Psoas muscle (tissue), 8 donors: ENCODE data around the gene PLEKHA6. TPM values are rescaled to one million over a fixed set of nuclear protein-coding genes. Genes with fewer than 3 reads are reported as not detected.

Experiments
- ATAC-seq, 4 donors: fragments of 200-7000 bp; cut with Tn5 transposase; one replicate each; pipeline ENCODE4 v1.9.1; 2020; ENCODE audit warnings: moderate library complexity in 3 of 4, mild to moderate bottlenecking in 2 of 4
- DNase-seq, 2 donors: peaks; one replicate each; pipeline ENCODE4 v3.0.0-alpha.2; 2020
- H3K27ac ChIP-seq: fragments of 200-600 bp; one replicate; pipeline ENCODE4 v1.8.0; 2022
- H3K27me3 ChIP-seq, 3 donors: fragments of 200-600 bp in 1 of 3; one replicate each; pipeline versions ENCODE4 v1.6.1 to v1.8.0; 2013 to 2022; ENCODE audit warnings: low read length in 2 of 3, mild to moderate bottlenecking in 2 of 3, moderate library complexity in 1 of 3; ENCODE audit not compliant: insufficient read depth in 3 of 3
- H3K36me3 ChIP-seq, 2 donors: fragments of 200-600 bp in 1 of 2; one replicate each; pipeline versions ENCODE4 v1.6.1 to v1.8.0; 2013 to 2022; ENCODE audit warnings: low read depth in 1 of 2, mild to moderate bottlenecking in 1 of 2, moderate library complexity in 1 of 2; ENCODE audit not compliant: insufficient read depth in 1 of 2
- H3K4me1 ChIP-seq: fragments of 200-600 bp; one replicate; pipeline ENCODE4 v1.8.0; 2022
- H3K4me3 ChIP-seq: fragments of 200-600 bp; one replicate; pipeline ENCODE4 v1.8.0; 2022; ENCODE audit warnings: mild to moderate bottlenecking
- H3K9me3 ChIP-seq: fragments of 200-600 bp; one replicate; pipeline ENCODE4 v1.8.0; 2022
- WGBS, 3 donors: extraction: QIAGEN DNeasy Blood & Tissue Kit; methylation state at CpG; one replicate each; pipeline versions ENCODE4 v1.1.6 to v1.1.7; 2013; 5-methylcytosine and 5-hydroxymethylcytosine counted together
- intact Hi-C, 2 donors: fragments of 100-400 bp; cut with DNase I; formaldehyde crosslinking; loops; one replicate each; pipeline versions ENCODE4 v1.11.0 to v1.14.2; 2022
- long read RNA-seq, 2 donors: library from polyadenylated mRNA; unstranded; transcript quantifications; one replicate each; pipeline ENCODE4 v2.0.0, GENCODE V29; 2021
- polyA plus RNA-seq, 3 donors: library from polyadenylated mRNA; stranded (reverse); fragments of 200-250 nt; gene quantifications; one replicate each; pipeline ENCODE4 v1.2.3, GENCODE V29; 2013
- total RNA-seq, 4 donors: library from RNA; stranded (reverse); fragmentation: NEBNext Ultra II Directional in 2 of 4; extraction: Animal tissue kit (Norgen Biotek cat#: 25700) in 2 of 4; gene quantifications; one replicate each; pipeline versions ENCODE4 v1.2.1 to v1.2.4, GENCODE V29; 2021 to 2023
- TF ChIP-seq, protein P1 (sequence below): fragments of 200-600 bp; IDR thresholded peaks from one replicate; pipeline ENCODE4 v1.8.0; 2022; ENCODE audit warnings: antibody characterized with exemption
- donor health status: healthy with polysubstance abuse.
- donor health status: DM: no; HTN: no; CAD: no; lungs with moderate emphysema.
- donor health status: Bipolar disorder and iron deficiency.
- donor health status: healthy.
- donor health status: DM: yes; HTN: yes; CAD: no.
- donor health status: DM: no; HTN: no; CAD: no.
- donor health status: DM: no; HTN: no; CAD: no.
- donor health status: DM: yes; HTN: yes; CAD: no.

Gene PLEKHA6
- total RNA-seq (1 to 10 TPM; 1.5 to 7.1 (median 4.8) TPM), polyA plus RNA-seq (1 to 10 TPM in 2 of 3 donors, under 1 TPM in 1; 0.92 to 1.7 (median 1.2) TPM)
- long read RNA-seq, donor 1, partial matches to known transcripts: 0 of 2 reads
- long read RNA-seq, donor 1, other reads (novel, unspliced or antisense): 2 of 2 reads
- long read RNA-seq, donor 2, partial matches to known transcripts: 1 of 6 reads
- long read RNA-seq, donor 2, other reads (novel, unspliced or antisense): 3 of 6 reads

DNA sequence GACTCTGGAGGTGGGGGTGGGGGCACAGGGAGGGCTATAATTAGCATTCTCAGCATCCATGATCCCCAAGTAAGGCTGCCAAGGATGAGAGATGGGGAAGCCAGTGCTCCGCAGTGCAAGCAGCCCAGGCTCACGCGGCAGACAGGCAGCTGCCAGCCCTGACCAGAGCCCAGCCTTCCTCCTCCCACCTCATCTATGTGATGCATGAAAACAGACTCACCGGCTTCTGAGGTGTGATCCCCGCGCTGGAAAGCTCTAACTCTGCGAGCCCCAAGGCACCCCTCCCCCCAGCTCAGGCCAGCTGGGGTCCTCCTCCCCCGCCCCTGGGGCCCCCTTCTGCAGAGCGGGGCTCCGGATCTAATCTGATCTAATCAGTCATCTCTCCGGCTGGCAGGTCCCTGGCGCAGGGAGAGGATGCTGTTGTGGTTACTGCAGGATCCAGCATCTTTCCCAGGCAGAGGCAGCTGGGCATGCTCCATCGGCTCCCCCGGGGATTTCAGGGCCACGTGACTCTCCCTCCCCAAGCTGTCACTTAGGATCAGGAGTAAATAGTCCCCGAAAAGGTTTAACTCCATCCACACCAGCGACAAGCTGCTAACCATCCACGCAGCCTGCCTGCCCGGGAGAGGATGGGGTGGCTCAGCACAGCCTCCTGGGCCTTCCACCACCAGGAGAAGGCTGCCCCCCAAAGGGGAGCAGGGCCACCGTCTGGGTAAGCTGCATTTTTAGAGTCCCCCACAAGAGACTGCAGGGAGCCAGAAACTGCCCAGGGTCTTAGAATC lies at the start of gene PLEKHA6:
Gene PLEKHA6, minus strand, starts transcription at position 456 of the 782 bp plus-strand sequence. CDS start 86,202 bp downstream, outside the sequence.
- DNase-seq: peak; percentile 49 to 77
- Histone ChIP-seq H3K9me3 (no peaks in the 10 kb centered on the region), H3K4me3 (no peak within 1 kb of the TSS), H3K36me3 (no peaks in the 10 kb centered on the region), H3K27me3 (peaks cover 0 to 12% (median 2%) of the 10 kb centered on the region in 3 donors), H3K4me1 (peaks cover 6% of the 10 kb centered on the region), H3K27ac (no peak within 1 kb of the TSS)
- WGBS, 3 donors: 8 to 14% (median 9%) methylated on average over 20 of the region's 20 CpGs
- TF ChIP-seq, protein P1, sequence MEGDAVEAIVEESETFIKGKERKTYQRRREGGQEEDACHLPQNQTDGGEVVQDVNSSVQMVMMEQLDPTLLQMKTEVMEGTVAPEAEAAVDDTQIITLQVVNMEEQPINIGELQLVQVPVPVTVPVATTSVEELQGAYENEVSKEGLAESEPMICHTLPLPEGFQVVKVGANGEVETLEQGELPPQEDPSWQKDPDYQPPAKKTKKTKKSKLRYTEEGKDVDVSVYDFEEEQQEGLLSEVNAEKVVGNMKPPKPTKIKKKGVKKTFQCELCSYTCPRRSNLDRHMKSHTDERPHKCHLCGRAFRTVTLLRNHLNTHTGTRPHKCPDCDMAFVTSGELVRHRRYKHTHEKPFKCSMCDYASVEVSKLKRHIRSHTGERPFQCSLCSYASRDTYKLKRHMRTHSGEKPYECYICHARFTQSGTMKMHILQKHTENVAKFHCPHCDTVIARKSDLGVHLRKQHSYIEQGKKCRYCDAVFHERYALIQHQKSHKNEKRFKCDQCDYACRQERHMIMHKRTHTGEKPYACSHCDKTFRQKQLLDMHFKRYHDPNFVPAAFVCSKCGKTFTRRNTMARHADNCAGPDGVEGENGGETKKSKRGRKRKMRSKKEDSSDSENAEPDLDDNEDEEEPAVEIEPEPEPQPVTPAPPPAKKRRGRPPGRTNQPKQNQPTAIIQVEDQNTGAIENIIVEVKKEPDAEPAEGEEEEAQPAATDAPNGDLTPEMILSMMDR: no peak
- no peak for ATAC-seq
- intact Hi-C loops: loop anchor here (5.0 to 10.0 kb wide), 3 partner anchors 102 to 495 kb away; partner anchors contain the start of gene SNRPE (in 2 of the 2)

- peak overlapping the region; percentile 93 for H3K4me3 ChIP-seq
- no peaks in the 10 kb centered on the region for H3K9me3 ChIP-seq
- intact Hi-C loops: no loop called here
- peak overlapping the region; percentile 98 for H3K27ac ChIP-seq
- 0 to 1% (median 0%) methylated on average over 3 of the region's 3 CpGs for WGBS, 3 donors
- ATAC-seq (no peak), DNase-seq (no peak)
- TF ChIP-seq, protein P1: no peak
- peaks cover 33% of the 10 kb centered on the region for H3K4me1 ChIP-seq
- H3K27me3 ChIP-seq: no peaks in the 10 kb centered on the region
- peaks cover 0 to 30% of the 10 kb centered on the region in 2 donors for H3K36me3 ChIP-seq
Measured at GRCh38 chr1:204409123-204409522, 49.4 kb upstream of the PLEKHA6 start.

DNA sequence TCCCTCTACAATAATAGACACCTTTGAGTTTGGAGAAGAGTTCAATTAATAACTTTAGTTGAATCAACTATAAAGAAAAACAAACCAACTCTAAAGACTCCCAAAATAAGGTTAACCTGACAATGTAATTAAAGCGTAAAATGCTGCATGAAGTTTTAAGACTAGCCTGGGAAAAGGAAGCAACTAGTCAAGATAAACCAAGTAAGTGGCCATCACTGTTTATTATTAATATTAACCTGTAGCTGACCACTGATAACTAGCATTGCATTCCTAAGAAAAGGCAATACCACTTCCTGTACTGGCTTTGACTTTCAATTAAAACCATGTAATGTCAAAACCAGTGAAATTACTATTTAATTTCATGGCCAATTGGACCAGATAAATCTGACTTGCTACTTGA lies 48.9 kb upstream of the PLEKHA6 start:
- peak overlapping the region; percentile 93 for H3K4me3 ChIP-seq
- DNase-seq (no peak), ATAC-seq (no peak)
- peak overlapping the region; percentile 98 for H3K27ac ChIP-seq
- H3K36me3 ChIP-seq: peaks cover 5 to 35% of the 10 kb centered on the region in 2 donors
- H3K9me3 ChIP-seq: no peaks in the 10 kb centered on the region
- no peaks in the 10 kb centered on the region for H3K27me3 ChIP-seq
- intact Hi-C loops: no loop called here
- TF ChIP-seq, protein P1: no peak
- peaks cover 33% of the 10 kb centered on the region for H3K4me1 ChIP-seq
- WGBS, 3 donors: 3 to 18% (median 6%) methylated on average over 1 of the region's 1 CpG

DNA sequence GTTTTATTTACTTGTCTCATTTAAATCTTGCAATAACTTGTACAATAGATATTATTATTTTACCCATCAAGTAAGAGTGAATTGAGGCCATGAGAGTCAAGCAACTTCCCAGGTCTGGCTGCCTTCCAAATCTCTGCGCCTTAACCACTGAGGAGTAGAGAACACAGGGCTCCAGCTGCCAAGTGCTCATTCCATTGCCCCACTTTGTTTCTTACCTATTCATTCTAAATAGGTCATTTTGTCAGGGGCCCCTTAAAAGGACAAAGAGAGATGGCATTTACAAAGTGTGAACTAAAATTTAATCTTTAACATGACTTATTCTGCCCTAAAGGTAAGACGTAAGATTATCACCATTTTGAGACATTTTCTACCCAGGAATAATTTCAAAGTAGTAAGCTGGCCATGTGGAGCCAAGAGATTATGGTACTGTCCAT lies 48.4 kb upstream of the PLEKHA6 start:
- TF ChIP-seq, protein P1: no peak
- peaks cover 33% of the 10 kb centered on the region for H3K4me1 ChIP-seq
- peak overlapping the region; percentile 98 for H3K27ac ChIP-seq
- intact Hi-C loops: no loop called here
- WGBS, 3 donors: 3 to 6% (median 4%) methylated on average over 2 of the region's 2 CpGs
- H3K27me3 ChIP-seq: no peaks in the 10 kb centered on the region
- DNase-seq: peak; percentile 69 to 85
- H3K36me3 ChIP-seq: peaks cover 5 to 40% of the 10 kb centered on the region in 2 donors
- ATAC-seq: peak in 1 of 4 donors; percentile 26
- H3K9me3 ChIP-seq: no peaks in the 10 kb centered on the region
- peak overlapping the region; percentile 93 for H3K4me3 ChIP-seq
